ENCODE data around the gene ITM2C.

ITM2C gene

DNA sequence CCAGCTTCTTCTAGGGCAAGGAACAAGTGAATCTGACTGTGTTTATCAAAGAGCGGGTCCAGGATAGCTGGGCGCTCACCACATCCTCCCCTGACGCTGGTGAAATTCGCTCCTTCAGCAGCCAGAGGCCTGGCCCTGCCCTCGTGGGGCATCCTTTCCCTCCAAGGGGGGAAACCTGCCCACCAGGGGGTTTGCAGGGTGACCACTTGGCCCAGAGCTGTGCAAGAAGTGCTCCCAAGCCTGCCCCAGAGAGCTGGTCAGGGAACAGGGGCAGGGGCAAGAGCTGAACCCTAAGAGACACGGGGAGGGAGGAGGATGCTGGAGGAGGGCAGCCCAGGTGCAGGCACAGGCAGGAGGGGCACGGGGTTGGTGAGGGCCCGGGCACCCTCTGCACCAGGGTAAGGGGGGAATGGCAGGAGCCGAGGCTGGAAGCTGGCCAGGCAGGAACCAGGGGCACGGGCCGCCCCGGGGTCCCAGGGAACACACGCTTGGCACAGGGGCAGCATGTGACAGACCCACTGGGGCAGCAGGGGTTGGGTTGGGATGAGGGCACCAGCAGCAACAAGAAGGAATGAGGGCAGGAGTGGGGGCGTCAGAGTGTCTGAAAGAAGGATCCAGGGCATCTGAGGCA is 63.1 kb downstream of the ITM2C start:
- H3K27ac Mint-ChIP-seq = peak overlapping the region in 1 of 2 donors; percentile 96
- H3K4me1 Mint-ChIP-seq = peaks cover 97% of the 10 kb centered on the region
- H3K9me3 Mint-ChIP-seq = no peaks in the 10 kb centered on the region
- H3K27me3 Mint-ChIP-seq = no peaks in the 10 kb centered on the region
- ATAC-seq (no peak), DNase-seq (no peak)
- peak overlapping the region; percentile 68 to 74 for H3K4me3 Mint-ChIP-seq

All from stimulated activated naive CD8-positive, alpha-beta T cell treated with anti-CD3 and anti-CD28 coated beads, Interleukin-15, amount 100 ng/mL, for 72 hours (primary cell).